Activated CD4-positive, alpha-beta T cell treated with anti-CD3 and anti-CD28 coated beads, Interleukin-2, amount 50 U/mL, for 24 hours (primary cell): ENCODE measurements around the gene ORAI2.
"Not testable (repeated sequence)": the region's sequence is repeated elsewhere in the genome, so short reads cannot be mapped to it uniquely, and the experiment has no call there.

Source experiments
- DNase-seq, 2 donors: peaks; one replicate each; pipeline ENCODE4 v3.0.0-alpha.2; 2020; ENCODE audit warnings: low read depth in 1 of 2, low spot score in 1 of 2

Gene ORAI2

DNA sequence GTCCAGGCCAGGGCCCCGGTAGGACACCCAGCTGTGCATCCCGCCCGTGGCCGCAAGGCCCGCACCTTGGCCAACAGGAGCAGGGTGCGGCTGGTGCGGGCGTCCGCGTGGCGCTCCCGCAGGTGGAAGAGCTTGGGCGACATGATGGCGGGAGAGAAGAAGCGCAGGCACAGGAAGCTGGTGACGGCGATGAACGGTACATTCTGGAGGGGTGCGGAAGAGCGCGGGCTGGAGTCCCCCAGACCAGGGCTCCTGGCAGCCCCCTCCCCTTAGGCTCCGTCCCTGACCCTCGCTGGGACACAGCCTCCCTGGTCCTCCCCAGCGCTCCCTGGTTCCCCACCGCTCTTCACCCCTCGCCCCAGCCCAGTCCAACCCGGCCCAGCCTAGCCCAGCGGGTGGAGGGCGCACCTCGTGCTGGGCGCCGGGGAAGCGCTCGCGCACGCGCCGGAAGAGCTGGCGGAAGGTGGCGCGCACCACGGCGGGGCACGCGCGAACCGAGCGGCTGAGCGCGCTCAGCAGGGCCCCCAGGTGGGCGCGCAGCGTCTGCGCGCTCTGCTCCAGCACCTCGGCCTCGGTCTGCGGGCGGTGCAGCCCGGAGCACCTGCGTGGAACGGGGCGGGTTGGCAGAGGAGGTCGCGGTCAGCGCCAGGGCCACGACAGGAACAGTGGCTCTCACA is 61.2 kb downstream of the ORAI2 start:
- DNase-seq: not testable (repeated sequence)

- not testable (repeated sequence) for DNase-seq
Measured at GRCh38 chr7:102496861-102497260, 63.5 kb downstream of the ORAI2 start.

- DNase-seq: not testable (repeated sequence)
Measured at GRCh38 chr7:102497308-102497707, 63.9 kb downstream of the ORAI2 start.

DNA sequence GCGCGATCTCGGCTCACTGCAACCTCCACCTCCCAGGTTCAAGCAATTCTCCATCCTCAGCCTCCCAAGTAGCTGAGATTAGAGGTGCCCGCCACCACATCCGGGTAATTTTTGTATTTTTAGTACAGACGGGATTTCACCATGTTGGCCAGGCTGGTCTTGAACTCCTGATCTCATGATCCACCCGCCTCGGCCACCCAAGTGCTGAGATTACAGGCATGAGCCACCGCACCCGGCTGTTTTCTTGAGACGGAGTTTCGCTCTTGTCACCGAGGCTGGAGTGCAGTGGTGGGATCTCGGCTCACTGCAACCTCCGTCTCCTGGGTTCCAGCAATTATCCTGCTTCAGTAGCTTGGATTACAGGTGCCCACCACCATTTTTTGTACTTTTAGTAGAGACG is 64.9 kb downstream of the ORAI2 start:
- not testable (repeated sequence) for DNase-seq

- DNase-seq: not testable (repeated sequence)
Measured at GRCh38 chr7:102503141-102503540, 69.8 kb downstream of the ORAI2 start.

- not testable (repeated sequence) for DNase-seq
Measured at GRCh38 chr7:102505298-102506185, 72.2 kb downstream of the ORAI2 start.
